HepG2 (cell line): ENCODE measurements around the gene PCSK6. TPM values are rescaled to one million over a fixed set of nuclear protein-coding genes. Genes with fewer than 3 reads are reported as not detected.

Experiments
- ATAC-seq: fragments of 200-7000 bp; cut with Tn5 transposase; 3 replicates; pipeline ENCODE4 v1.9.1; 2020; ENCODE audit warnings: mild to moderate bottlenecking, moderate library complexity
- BruUV-seq: library from RNA; stranded (reverse); fragments of 400-500 nt; replicated peaks from 2 replicates; lab custom pipeline; 2021; lab: Mats Ljungman, UMichigan
- CTCF ChIA-PET: fragments of 300-600 bp; formaldehyde crosslinking; extraction: SDS; loops from one replicate; lab custom pipeline; 2021; ENCODE audit warnings: low total read pairs, inconsistent platforms, low intra/inter-chr PET ratio; lab: Yijun Ruan, JAX
- POLR2A ChIA-PET: fragments of 350-600 bp; sonication (Branson Sonifier 250); formaldehyde crosslinking; loops from one replicate; lab custom pipeline; 2020; ENCODE audit warnings: antibody characterized with exemption, inconsistent platforms; lab: Yijun Ruan, JAX
- DNase-seq: peaks from one replicate; pipeline ENCODE4 v3.0.0-alpha.2; 2015; ENCODE audit warnings: low spot score
- FAIRE-seq: peaks from 3 replicates; lab custom pipeline; 2011; peaks lifted over from hg19 to GRCh38; lab: Jason Lieb, UNC
- H2AFZ ChIP-seq: one replicate; pipeline ENCODE4 v1.6.1; 2011; ENCODE audit warnings: low read length, inconsistent platforms
- H3K27ac ChIP-seq: fragments of 300-600 bp; 3 replicates; pipeline ENCODE4 v1.8.0; 2011; ENCODE audit warnings: mixed run types, mild to moderate bottlenecking, mixed read lengths, low read length, inconsistent platforms; ENCODE audit not compliant: insufficient read depth; ENCODE audit errors: extremely low read length
- H3K27me3 ChIP-seq, 2 experiments: fragments of 200-600 bp in 1 of 2; 2 replicates in 1 of 2; 3 replicates in 1 of 2; pipeline versions ENCODE4 v1.6.0 to v1.8.0; 2011; ENCODE audit warnings: low read length in 2 of 2, mild to moderate bottlenecking in 2 of 2, moderate library complexity in 2 of 2, inconsistent platforms in 1 of 2; ENCODE audit not compliant: insufficient read depth in 2 of 2, control insufficient read depth in 1 of 2
- H3K36me3 ChIP-seq, 2 experiments: fragments of 200-600 bp in 1 of 2; replicated peaks in 1 of 2; 2 replicates in 1 of 2; 3 replicates in 1 of 2; pipeline versions ENCODE4 v1.5.1 to v1.8.0; 2011; ENCODE audit warnings: low read length in 2 of 2, inconsistent platforms in 1 of 2; ENCODE audit not compliant: insufficient read depth in 2 of 2, control insufficient read depth in 1 of 2
- H3K4me1 ChIP-seq: 2 replicates; pipeline ENCODE4 v1.5.1; 2012; ENCODE audit warnings: low read length, inconsistent platforms; ENCODE audit not compliant: insufficient read depth
- H3K4me2 ChIP-seq: 2 replicates; pipeline ENCODE4 v1.6.0; 2011; ENCODE audit warnings: low read depth, low read length, inconsistent platforms
- H3K4me3 ChIP-seq, 3 experiments: fragments of 200-600 bp in 1 of 3; sonication (generic), shearing (Covaris generic) in 1 of 3; replicated peaks in 1 of 3; 2 replicates each; pipeline ENCODE4 v1.5.1; 2011 to 2016; ENCODE audit warnings: low read length in 3 of 3, inconsistent platforms in 2 of 3, low read depth in 2 of 3, mild to moderate bottlenecking in 2 of 3, control low read depth in 1 of 3, mixed read lengths in 1 of 3; ENCODE audit not compliant: insufficient read depth in 1 of 3
- H3K79me2 ChIP-seq: one replicate; pipeline ENCODE4 v1.6.1; 2011; ENCODE audit warnings: low read length, inconsistent platforms; ENCODE audit not compliant: insufficient read depth
- H3K9ac ChIP-seq: 2 replicates; pipeline ENCODE4 v1.6.0; 2011; ENCODE audit warnings: mild to moderate bottlenecking, low read depth, low read length, inconsistent platforms; ENCODE audit not compliant: insufficient read depth
- H3K9me3 ChIP-seq: 2 replicates; pipeline ENCODE4 v1.5.1; 2012; ENCODE audit warnings: mild to moderate bottlenecking, low read length
- H4K20me1 ChIP-seq: 2 replicates; pipeline ENCODE4 v1.6.0; 2011; ENCODE audit warnings: inconsistent platforms, mild to moderate bottlenecking, low read length, moderate library complexity; ENCODE audit not compliant: insufficient read depth
- CAMTA2 ChIP-seq: sonication (generic); formaldehyde crosslinking; IDR thresholded peaks from 2 replicates; pipeline ENCODE4 v1.4.0; 2020; ENCODE audit warnings: mild to moderate bottlenecking, missing genetic modification reagents, borderline replicate concordance
- FOXA1 ChIP-seq, 2 experiments: fragments of 450-650 bp in 1 of 2; sonication (generic) in 1 of 2; formaldehyde crosslinking in 1 of 2; IDR thresholded peaks; 2 replicates each; pipeline versions ENCODE4 v1.4.0 to v1.6.1; 2016 to 2020; ENCODE audit warnings: missing genetic modification reagents in 1 of 2
- FUBP1 ChIP-seq: sonication (generic); formaldehyde crosslinking; IDR thresholded peaks from 2 replicates; pipeline ENCODE4 v1.5.1; 2020; ENCODE audit warnings: missing genetic modification reagents, mild to moderate bottlenecking, borderline replicate concordance
- NR2F2 ChIP-seq: IDR thresholded peaks from 2 replicates; pipeline ENCODE4 v1.6.1; 2012; ENCODE audit warnings: low read depth, inconsistent platforms, borderline replicate concordance
- PBX2 ChIP-seq: IDR thresholded peaks from 2 replicates; pipeline ENCODE4 v1.6.1; 2016; ENCODE audit warnings: control low read depth
- ZNF468 ChIP-seq: sonication (generic); formaldehyde crosslinking; IDR thresholded peaks from 2 replicates; pipeline ENCODE4 v1.8.0; 2022; ENCODE audit warnings: mild to moderate bottlenecking, moderate library complexity, missing genetic modification reagents
- ZNF605 ChIP-seq: sonication (generic); formaldehyde crosslinking; IDR thresholded peaks from 2 replicates; pipeline ENCODE4 v1.8.0; 2022; ENCODE audit warnings: mild to moderate bottlenecking, missing genetic modification reagents
- ZNF615 ChIP-seq: sonication (generic); formaldehyde crosslinking; IDR thresholded peaks from 2 replicates; pipeline ENCODE4 v1.5.0; 2020; ENCODE audit warnings: mild to moderate bottlenecking, missing genetic modification reagents, borderline replicate concordance
- ZNF672 ChIP-seq: sonication (generic); formaldehyde crosslinking; IDR thresholded peaks from 2 replicates; pipeline ENCODE4 v1.8.1; 2022; ENCODE audit warnings: missing genetic modification reagents
- WGBS: methylation state at CpG from one replicate; pipeline ENCODE4 v1.1.6; 2017; ENCODE audit warnings: low lambda C conversion rate; 5-methylcytosine and 5-hydroxymethylcytosine counted together
- in situ Hi-C: cut with HindIII; loops from 2 replicates; pipeline ENCODE4 v1.10.0; 2017; ENCODE audit warnings: low pct_unique_long_range_greater_than_20kb; ENCODE audit not compliant: extremely low pct_ligation_motif_present
- intact Hi-C: fragments of 100-400 bp; cut with micrococcal nuclease; formaldehyde crosslinking; loops from one replicate; pipeline ENCODE4 v1.10.0; 2022; ENCODE audit not compliant: unreplicated experiment
- polyA plus RNA-seq, 8 experiments: library from polyadenylated mRNA; depleted of rRNA in 3 of 8; stranded (reverse) in 7 of 8; unstranded in 1 of 8; fragments of >200 nt; fragmentation: Illumina TruSeq in 4 of 8; extraction: Trizol in 4 of 8; gene quantifications; 2 replicates each; pipeline versions ENCODE4 v1.2.1 to v1.2.3, GENCODE V29; 2011 to 2016; ENCODE audit warnings: low read depth in 4 of 8, missing spikeins in 1 of 8, mixed read lengths in 1 of 8; ENCODE audit not compliant: insufficient read depth in 1 of 8
- total RNA-seq, 5 experiments: library from RNA; depleted of rRNA; stranded (reverse); fragments of >200 nt; fragmentation: Illumina TruSeq; extraction: Trizol; gene quantifications; 2 replicates each; pipeline ENCODE4 v1.2.3, GENCODE V29; 2016; ENCODE audit warnings: low read depth in 1 of 5

The PCSK6 gene
- total and polyA plus RNA-seq, 2 of the 13 experiments (the other 11 are each of a cell fraction or from before 2014, with no cell fraction given) = 56.5 to 155 TPM

GRCh38 chr15:101411581-101411980 is 77.9 kb downstream of the PCSK6 start:
- TF ChIP-seq ZNF468 (CRISPR knock-in tag) (no peak), ZNF605 (no peak), PBX2 (CRISPR knock-in tag) (no peak), ZNF672 (CRISPR knock-in tag) (no peak), FUBP1 (CRISPR knock-in tag) (no peak), CAMTA2 (CRISPR knock-in tag) (no peak), FOXA1 (IDR thresholded peaks at IDR 0.05) (no peak), FOXA1 (CRISPR knock-in tag; IDR thresholded peaks at IDR 0.05) (no peak), NR2F2 (no peak), ZNF615 (CRISPR knock-in tag) (no peak)
- H3K4me3 ChIP-seq = no peak overlapping the region
- H2AFZ ChIP-seq = no peak overlapping the region
- WGBS = 92% methylated on average over 10 of the region's 10 CpGs
- H3K4me1 ChIP-seq = no peaks in the 10 kb centered on the region
- intact Hi-C loops = no loop called here
- no peak overlapping the region for H3K27ac ChIP-seq
- no peaks in the 10 kb centered on the region for H3K79me2 ChIP-seq
- in situ Hi-C loops = no loop called here
- no TSS peak for BruUV-seq
- DNase-seq = no peak
- no peak for ATAC-seq
- H3K4me2 ChIP-seq = no peak overlapping the region
- no peak for FAIRE-seq
- H3K9ac ChIP-seq = no peak overlapping the region
- ChIA-PET CTCF (no interaction called here), POLR2A (no interaction called here)
- no peaks in the 10 kb centered on the region for H4K20me1 ChIP-seq
- H3K36me3 ChIP-seq = peaks cover 30 to 57% of the 10 kb centered on the region in 2 experiments
- no peaks in the 10 kb centered on the region for H3K27me3 ChIP-seq
- H3K9me3 ChIP-seq = no peaks in the 10 kb centered on the region
